Measurements from ENCODE around the gene AKAP6.

DNA sequence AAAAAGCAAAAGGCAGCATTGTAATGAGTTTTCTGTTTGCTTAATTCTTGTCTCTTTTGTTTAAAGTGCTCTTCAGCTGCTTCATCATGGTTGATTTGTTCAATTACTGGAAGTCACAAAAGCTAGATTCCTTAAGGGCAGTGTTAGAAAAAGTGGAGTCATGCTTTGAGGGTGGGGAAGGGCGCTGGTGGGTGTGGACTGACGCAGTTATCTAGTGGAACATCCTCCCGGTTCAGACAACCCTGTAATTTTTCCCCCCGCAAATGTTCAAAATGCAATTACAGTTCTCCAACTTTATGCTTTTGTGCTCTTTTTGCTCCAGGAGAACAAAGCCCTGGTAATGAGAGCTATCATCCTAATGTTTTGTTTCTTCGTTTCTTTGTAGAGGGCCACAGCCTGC, 2.1 kb downstream of the AKAP6 start:
- TF ChIP-seq CTCF (IDR thresholded peaks at IDR 0.05; ENCODE audit: low read depth, low read length, poor library complexity, severe bottlenecking) (no peak), EZH2phosphoT487 (IDR thresholded peaks at IDR 0.05; ENCODE audit: borderline replicate concordance, low read length) (no peak)
